AG04449 (cell line): Measurements from ENCODE around the gene PINLYP.
"Not testable (repeated sequence)": the region's sequence is repeated elsewhere in the genome, so short reads cannot be mapped to it uniquely, and the experiment has no call there.

ENCODE experiments used
- CTCF ChIA-PET: fragments of 350-600 bp; formaldehyde crosslinking; extraction: SDS; loops from one replicate; lab custom pipeline; 2021; ENCODE audit warnings: antibody characterized with exemption; lab: Yijun Ruan, JAX
- POLR2A ChIA-PET: fragments of 400-600, 350-600 bp; formaldehyde crosslinking; extraction: SDS; loops from one replicate; lab custom pipeline; 2020; ENCODE audit warnings: antibody characterized with exemption, inconsistent platforms; lab: Yijun Ruan, JAX
- DNase-seq: peaks from one replicate; pipeline ENCODE4 v3.0.0-alpha.2; 2010; ENCODE audit warnings: low read depth, low spot score
- H3K4me3 ChIP-seq: 2 replicates; pipeline ENCODE4 v1.5.1; 2011; ENCODE audit warnings: low read depth, mild to moderate bottlenecking, control low read depth, low read length
- CTCF ChIP-seq: IDR thresholded peaks from one replicate; pipeline ENCODE4 v1.5.1; 2011; ENCODE audit warnings: mild to moderate bottlenecking, moderate library complexity, low read length, control low read depth, inconsistent platforms; ENCODE audit not compliant: insufficient read depth; ENCODE audit errors: missing control alignments

The PINLYP gene

GRCh38 chr19:43546581-43546980 is 29.0 kb upstream of the PINLYP start:
- DNase-seq: no peak
- CTCF ChIA-PET: interaction anchor here (4.0 to 17.0 kb wide), 2 partner anchors 10 to 11 kb away, joined by 23 to 208 read pairs; no protein-coding TSS in a partner anchor
- POLR2A ChIA-PET: no interaction called here
- TF ChIP-seq CTCF: no peak
- H3K4me3 ChIP-seq: no peak overlapping the region

- H3K4me3 ChIP-seq, DNase-seq, POLR2A ChIA-PET: not testable (repeated sequence)
- CTCF ChIA-PET: interaction anchor here (1.5 kb wide), 1 partner anchor 9 kb away, joined by 4 read pairs; no protein-coding TSS in a partner anchor
Measured at GRCh38 chr19:43547926-43548325, 27.7 kb upstream of the PINLYP start.

GRCh38 chr19:43548706-43549105 is 26.9 kb upstream of the PINLYP start:
- no peak overlapping the region for H3K4me3 ChIP-seq
- CTCF ChIA-PET: interaction anchor here (0.6 to 2.2 kb wide), 3 partner anchors 8 to 14 kb away, joined by 3 to 7 read pairs (median 4); no protein-coding TSS in a partner anchor
- DNase-seq: no peak
- no peak for TF ChIP-seq CTCF
- POLR2A ChIA-PET: no interaction called here

GRCh38 chr19:43551399-43552197 is 24.0 kb upstream of the PINLYP start:
- H3K4me3 ChIP-seq: no peak overlapping the region
- TF ChIP-seq CTCF: no peak
- DNase-seq: no peak
- POLR2A ChIA-PET: no interaction called here
- CTCF ChIA-PET: interaction anchor here (5.3 to 10.5 kb wide), 2 partner anchors 12 kb away, joined by 45 to 208 read pairs; partner anchors contain the start of gene ZNF575

GRCh38 chr19:43552198-43552450 is 23.5 kb upstream of the PINLYP start:
- H3K4me3 ChIP-seq: no peak overlapping the region
- no peak for DNase-seq
- POLR2A ChIA-PET: no interaction called here
- CTCF ChIA-PET: interaction anchor here (3.8 to 10.5 kb wide), 3 partner anchors 11 to 43 kb away, joined by 42 to 208 read pairs (median 45); partner anchors contain the start of genes IRGQ, ZNF575 and ZNF576
- TF ChIP-seq CTCF: no peak

- no peak overlapping the region for H3K4me3 ChIP-seq
- TF ChIP-seq CTCF: no peak
- CTCF ChIA-PET: interaction anchor here (0.9 to 10.5 kb wide), 6 partner anchors 11 to 262 kb away, joined by 3 to 208 read pairs (median 22); partner anchors contain the start of genes IRGQ, ZNF575 and ZNF576
- POLR2A ChIA-PET: no interaction called here
- DNase-seq: no peak
Measured at GRCh38 chr19:43552616-43553015, 23.0 kb upstream of the PINLYP start.

- H3K4me3 ChIP-seq: no peak overlapping the region
- POLR2A ChIA-PET: no interaction called here
- CTCF ChIA-PET: interaction anchor here (0.8 to 10.5 kb wide), 14 partner anchors 10 to 266 kb away, joined by 3 to 208 read pairs (median 10); partner anchors contain the start of genes IRGQ, PINLYP, XRCC1 and ZNF575
- no peak for TF ChIP-seq CTCF
- no peak for DNase-seq
Measured at GRCh38 chr19:43553656-43554055, 21.9 kb upstream of the PINLYP start.
